Stimulated activated CD8-positive, alpha-beta memory T cell treated with anti-CD3 and anti-CD28 coated beads, Interleukin-2, amount 100 ng/mL, for 48 hours (primary cell): ENCODE measurements around the gene RAC3.

ENCODE experiments used
- DNase-seq, 2 donors: peaks; one replicate each; pipeline ENCODE4 v3.0.0-alpha.2; 2020; ENCODE audit warnings: low read depth in 2 of 2

Gene RAC3

DNA sequence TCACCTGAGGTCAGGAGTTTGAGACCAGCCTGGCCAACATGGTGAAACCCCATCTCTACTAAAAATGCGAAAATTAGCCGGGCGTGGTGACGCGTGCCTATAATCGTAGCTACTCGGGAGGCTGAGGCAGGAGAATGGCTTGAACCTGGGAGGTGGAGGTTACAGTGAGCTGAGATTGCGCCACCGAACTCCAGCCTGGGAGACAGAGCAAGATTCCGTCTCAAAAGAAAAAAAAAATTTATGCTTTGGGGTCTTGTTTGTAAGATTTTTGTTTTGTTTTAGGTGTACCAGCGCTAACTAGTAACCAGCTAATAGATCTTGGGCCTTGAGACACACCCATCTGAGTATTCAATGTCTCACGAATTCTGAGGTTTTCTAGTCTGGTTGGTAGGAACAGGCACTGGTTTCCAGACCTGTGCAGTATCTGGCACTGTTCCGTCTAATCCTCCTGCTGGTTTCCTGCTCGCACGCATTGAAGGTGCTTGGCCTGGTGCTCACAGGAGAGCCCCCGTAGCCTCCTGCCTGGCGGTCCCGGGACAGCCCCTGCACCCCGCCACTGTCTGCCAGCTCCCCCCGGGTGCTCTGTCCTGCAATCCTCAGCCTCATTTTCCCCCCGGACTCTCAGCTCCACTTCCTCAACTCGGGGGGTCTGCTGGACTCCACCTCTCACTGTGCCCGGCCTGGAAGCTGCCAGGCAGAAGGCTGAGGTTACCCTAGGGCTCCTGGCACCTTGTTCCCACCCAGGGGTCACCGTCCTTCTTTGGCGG is 44.7 kb downstream of the RAC3 start:
- no peak for DNase-seq

DNA sequence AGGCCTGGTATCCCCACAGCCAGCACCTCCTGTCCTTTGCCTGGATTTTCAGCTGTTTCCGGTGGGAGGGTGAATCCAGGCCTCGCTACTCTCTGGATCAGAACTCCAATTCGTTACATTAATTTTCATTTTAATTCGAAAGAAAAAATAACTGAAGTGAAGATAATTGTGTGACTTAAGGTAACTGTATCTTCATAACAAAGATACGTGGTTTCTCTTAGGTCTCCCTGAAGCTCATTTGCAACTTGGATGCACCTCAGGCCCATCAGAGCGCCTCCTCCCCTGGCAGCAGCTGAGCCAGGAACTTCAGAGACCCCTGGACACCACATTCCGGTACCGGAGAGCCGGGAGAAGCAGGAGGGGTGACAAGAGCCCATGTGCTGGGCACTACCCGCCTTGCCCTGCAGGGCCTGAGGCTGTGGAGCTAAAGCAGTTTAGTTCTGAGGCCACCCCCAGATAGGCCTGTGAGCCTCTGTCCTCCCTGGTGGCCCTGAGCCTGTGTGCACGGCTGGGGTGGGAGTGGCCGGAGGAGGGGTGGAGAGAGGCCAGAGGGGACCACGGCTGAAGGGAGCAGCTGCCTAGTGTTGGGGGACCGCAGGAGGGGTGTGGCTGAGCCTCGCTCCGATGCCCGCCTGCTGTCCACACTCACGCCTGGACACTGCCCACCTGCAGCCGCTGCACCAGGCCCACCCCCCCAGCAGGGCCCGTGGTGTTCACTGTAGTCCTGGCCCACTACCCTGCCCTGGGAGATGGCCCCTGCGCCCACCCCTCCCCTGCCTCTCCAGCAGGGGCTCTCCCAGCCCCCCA is 45.5 kb downstream of the RAC3 start:
- no peak for DNase-seq

DNA sequence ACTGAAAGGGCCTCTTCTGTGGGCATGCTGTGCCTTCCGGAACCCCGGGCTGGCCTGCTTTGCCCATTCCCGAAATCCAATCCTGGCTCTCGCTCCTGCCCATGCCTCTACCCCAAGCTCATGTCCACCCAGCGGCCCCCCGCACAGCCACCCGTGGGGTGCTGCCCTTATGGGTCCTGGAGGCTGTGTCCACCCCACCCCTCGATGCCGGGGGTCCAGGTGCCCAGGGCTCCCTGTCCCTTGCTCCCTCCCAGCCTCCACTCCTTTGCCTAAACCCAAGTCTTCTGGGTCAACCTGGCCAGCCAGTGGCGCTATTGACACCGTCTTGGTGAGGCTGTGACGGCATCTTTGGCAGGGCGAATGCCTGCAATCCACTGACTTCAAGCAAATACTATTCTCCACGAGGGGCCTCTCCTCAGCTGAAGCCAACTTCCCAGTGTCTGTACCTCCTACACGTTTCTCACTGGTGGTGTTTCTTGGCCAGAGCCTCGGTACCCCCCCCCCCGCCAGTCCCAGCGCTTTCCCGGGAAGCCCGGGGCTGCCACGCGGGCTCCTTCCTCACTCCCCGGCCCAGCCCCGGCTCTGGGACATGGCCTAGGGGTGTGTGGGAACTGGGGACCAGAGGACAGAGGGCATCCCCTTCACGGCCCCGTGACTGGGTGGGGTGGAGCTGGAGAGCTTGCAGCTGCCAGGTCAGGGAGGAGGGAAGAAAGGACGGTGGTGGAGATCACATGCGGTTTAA is 46.3 kb downstream of the RAC3 start:
- DNase-seq: no peak

DNA sequence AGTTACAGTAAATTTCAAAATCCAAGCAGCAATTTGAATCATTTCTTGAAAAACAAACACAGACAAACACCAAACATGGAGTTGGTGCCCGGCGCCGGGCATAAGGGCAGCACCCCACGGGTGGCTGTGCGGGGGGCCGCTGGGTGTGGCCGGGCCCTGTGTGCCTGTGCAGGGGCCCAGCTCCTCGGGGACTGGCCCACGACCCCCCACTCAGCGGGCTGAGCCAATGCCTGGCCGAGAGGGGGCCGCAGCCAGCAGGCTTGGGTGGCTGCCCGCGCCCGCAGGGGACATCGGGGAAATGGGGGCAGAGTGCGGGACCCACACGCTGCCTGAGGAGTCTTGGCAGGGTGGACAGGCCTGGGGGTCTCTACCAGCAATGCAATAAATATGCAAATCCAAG is 47.0 kb downstream of the RAC3 start:
- DNase-seq: no peak

DNA sequence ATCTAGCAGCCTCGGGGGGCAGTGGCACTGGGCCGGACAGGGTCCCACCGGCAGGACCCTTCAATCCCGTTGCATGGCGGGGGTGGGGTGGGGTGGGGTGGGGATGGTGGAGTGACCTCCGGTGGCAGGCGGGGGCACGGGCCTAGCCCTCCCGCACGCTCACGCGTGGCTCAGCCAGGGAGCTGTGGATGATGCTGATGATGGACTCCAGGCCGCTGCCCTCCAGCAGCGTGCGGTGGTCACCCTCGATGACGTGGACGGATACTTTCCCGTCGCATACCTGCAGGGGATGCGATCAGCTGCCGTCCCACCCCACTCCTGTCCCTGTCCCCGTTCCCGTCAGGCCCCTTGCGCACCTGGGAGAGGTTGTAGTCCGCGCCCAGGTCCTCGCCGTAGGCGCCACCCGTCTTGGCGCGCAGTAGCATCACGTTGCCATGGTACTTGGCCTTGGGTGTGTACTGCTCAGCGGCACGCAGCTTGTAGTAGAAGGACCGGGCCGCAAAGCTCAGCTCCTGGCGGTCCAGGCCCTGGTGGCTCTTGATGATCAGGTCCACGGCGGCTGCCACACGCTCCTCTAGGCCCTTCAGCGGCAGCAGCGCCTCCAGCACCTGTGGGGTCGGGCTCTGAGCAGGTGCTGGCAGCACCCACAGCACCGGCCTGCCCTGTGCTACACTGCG is 47.7 kb downstream of the RAC3 start:
- no peak for DNase-seq

DNA sequence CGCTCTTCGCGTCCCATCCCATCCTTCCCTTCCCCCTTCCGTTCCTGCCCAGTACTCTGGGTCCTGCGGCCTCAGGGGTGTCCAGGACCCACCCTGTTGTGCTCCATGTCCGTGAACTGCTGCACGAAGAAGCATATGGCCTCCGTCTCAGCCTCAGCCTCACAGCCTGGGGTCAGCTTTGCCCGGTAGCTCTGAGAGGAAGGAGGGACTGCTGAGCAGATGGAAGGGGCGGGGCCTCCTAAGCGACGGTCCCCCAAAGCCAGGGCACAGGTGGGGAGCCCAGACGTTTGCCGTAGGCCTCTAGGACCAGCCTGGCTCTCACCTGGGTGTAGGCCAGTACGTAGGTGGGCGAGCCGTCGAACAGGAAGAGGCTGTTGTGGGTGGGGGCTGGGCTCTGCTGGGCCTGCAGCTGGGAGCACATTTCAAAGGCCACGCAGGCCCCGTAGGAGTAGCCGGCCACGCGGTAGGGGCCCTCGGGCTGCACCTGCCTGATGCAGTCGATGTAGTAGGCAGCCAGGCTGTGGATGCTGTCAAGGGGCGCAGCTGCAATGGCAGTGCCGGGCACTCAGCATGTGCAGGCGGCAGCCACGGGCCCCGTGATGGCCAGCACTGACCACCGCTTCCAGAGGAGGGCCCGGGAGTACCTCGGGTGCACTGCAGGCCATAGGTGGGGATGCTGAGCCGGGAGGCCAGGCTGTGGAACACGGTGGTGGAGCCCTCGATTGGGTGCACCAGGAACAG is 48.7 kb downstream of the RAC3 start:
- no peak for DNase-seq

DNA sequence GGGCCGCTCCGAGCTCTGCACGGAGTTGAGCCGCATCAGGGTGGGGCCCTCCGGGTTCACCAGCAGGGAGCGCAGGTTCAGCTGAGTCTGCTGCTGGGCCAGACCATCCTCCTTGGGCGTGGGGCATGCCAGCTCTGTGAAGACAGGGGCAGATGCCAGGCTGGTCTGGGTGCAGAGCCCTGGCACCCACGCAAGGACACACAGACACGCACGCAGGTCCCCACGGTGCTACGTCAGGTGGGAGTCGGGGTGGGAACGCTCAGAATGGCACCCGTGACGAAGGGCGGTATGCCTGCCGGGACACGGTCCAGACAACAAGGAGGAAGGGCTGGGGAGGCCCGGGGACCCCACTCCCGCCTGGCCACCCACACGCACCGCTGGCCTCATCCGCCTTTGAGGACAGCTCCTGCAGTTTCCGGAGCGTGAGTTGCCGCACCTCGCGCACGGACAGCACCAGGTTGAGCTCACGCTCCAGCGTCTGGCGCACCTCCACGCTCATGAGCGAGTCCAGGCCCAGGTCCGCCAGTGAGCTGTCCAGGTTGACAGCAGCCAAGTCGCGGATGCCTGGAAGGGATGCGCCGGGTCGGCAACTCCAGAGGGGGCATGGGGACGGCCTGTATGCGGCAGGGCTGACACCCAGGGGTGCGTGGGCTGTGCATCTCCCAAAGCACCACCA is 49.4 kb downstream of the RAC3 start:
- DNase-seq: no peak

DNA sequence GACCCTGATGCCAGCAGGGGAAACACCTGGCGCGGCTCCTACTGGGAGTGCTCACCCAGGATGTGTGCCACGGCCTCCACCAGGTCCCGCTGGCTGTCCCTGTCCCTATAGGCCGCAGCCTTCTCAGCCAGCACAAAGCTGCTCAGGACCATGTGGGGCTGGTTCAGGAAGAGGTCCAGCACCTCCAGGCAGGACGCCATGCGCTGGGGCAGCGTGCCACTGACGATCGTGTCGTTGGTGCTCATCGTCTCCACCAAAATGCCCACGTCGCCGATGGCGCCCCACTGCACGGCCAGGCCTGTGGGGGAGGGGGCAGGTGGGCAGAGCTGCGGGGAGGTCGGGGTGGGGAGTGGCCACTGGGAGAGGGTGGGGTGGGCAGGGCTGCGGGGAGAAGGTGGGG is 50.1 kb downstream of the RAC3 start:
- DNase-seq: no peak

DNA sequence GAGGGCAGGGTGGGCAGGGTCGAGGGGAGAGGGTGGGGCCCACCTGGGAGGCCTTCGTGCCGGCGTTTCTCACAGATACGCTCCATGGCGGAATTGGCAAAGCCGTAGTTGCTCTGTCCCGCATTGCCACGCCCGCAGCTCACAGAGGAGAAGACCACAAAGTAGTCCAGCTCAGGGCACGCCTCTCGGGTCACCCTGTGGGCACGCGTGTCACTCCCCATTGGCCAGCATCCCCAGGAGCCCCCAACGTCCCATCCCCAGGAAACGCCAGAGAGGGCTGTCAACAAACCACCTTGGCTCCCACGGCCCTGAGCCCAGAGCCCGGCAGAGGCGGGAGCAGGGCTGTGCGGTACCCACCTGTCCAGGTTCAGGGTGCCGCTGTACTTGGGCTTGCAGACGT is 50.5 kb downstream of the RAC3 start:
- DNase-seq: no peak

DNA sequence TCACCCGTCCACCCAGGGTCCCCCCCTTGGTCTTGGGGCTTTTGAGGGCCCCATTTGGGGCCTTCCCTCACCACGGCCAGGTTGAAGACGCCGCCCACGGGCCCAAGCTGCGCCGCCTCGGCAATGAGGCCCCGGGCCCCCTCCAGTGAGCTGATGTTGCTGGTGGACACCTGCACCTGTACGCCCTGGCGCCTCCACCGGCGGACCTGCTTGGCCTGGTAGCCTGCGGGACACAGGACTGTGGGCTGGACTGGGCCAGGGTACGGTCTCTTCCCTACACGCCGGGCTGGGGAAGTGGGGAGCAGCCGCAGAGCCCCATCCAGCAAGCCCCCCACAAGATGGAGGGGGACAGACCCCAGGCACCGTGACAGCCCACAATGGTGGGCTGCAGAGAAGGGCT is 51.0 kb downstream of the RAC3 start:
- DNase-seq: no peak

DNA sequence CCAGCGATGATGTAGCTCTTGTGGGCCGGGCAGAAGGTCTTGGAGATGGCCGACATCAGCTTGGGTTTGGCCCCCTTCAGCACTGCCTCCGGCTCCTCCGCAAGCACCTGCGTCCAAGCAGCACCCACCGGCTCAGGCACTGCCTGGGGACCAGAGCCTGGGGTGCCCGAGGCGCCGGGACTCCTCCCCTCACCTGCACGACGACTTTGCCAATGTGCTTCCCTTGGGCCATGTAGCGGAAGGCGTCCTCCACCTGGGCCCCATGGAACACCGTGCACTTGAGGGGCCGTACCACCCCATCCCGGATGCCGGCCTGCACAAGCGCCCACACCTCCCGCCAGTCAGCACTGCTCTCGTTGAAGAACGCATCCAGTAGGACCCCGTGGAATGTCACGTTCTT is 51.5 kb downstream of the RAC3 start:
- no peak for DNase-seq
